ENCODE data around the gene PWWP2B.
A peak's percentile ranks its signal among the peaks of the same experiment; 100 is the strongest.

The PWWP2B gene

GRCh38 chr10:132449051-132449810, 52.2 kb downstream of the PWWP2B start:
- peak; percentile 74; the same call in 1 of the 2 replicates for TF ChIP-seq ZBTB7A (IDR thresholded peaks at IDR 0.05; ENCODE audit: low read depth)
- TF ChIP-seq MAX (IDR thresholded peaks at IDR 0.05), result no peak
- TF ChIP-seq REST (IDR thresholded peaks at IDR 0.05; ENCODE audit: low read depth), result no peak

- TF ChIP-seq TAF1 (IDR thresholded peaks at IDR 0.05; ENCODE audit: low read depth) (no peak), EGR1 (IDR thresholded peaks at IDR 0.05) (no peak), FOXM1 (IDR thresholded peaks at IDR 0.05; ENCODE audit: borderline replicate concordance, low read depth) (no peak), TEAD4 (IDR thresholded peaks at IDR 0.05) (no peak), ZBTB7A (IDR thresholded peaks at IDR 0.05; ENCODE audit: low read depth) (0 out of 2 replicates have a peak, but pooled peaks have one; percentile 29)
Measured at GRCh38 chr10:132449811-132450181, 52.8 kb downstream of the PWWP2B start.

- TF ChIP-seq TAF1 (IDR thresholded peaks at IDR 0.05; ENCODE audit: low read depth) (no peak), USF1 (IDR thresholded peaks at IDR 0.05) (no peak), CEBPB (IDR thresholded peaks at IDR 0.05) (no peak), EGR1 (IDR thresholded peaks at IDR 0.05) (no peak), ZBTB7A (IDR thresholded peaks at IDR 0.05; ENCODE audit: low read depth) (no peak), YY1 (IDR thresholded peaks at IDR 0.05; ENCODE audit: low read depth) (no peak), TCF12 (IDR thresholded peaks at IDR 0.05; ENCODE audit: low read depth) (no peak), FOXM1 (IDR thresholded peaks at IDR 0.05; ENCODE audit: borderline replicate concordance, low read depth) (no peak), REST (IDR thresholded peaks at IDR 0.05; ENCODE audit: low read depth) (no peak), MAX (IDR thresholded peaks at IDR 0.05) (no peak)
Measured at GRCh38 chr10:132450466-132450824, 53.4 kb downstream of the PWWP2B start.

- TF ChIP-seq EP300 (IDR thresholded peaks at IDR 0.05; ENCODE audit: borderline replicate concordance) (no peak), NFIC (IDR thresholded peaks at IDR 0.05) (no peak), ZBTB7A (IDR thresholded peaks at IDR 0.05; ENCODE audit: low read depth) (peak; percentile 62), MAX (IDR thresholded peaks at IDR 0.05) (no peak)
Measured at GRCh38 chr10:132450825-132451505, 54.0 kb downstream of the PWWP2B start.

- TF ChIP-seq ZBTB7A (IDR thresholded peaks at IDR 0.05; ENCODE audit: low read depth) (no peak), TAF1 (IDR thresholded peaks at IDR 0.05; ENCODE audit: low read depth) (no peak), TCF12 (IDR thresholded peaks at IDR 0.05; ENCODE audit: low read depth) (no peak), EGR1 (IDR thresholded peaks at IDR 0.05) (no peak), REST (IDR thresholded peaks at IDR 0.05; ENCODE audit: low read depth) (no peak), RAD21 (IDR thresholded peaks at IDR 0.05; ENCODE audit: low read depth) (no peak), NFIC (IDR thresholded peaks at IDR 0.05) (no peak), YY1 (IDR thresholded peaks at IDR 0.05; ENCODE audit: low read depth) (no peak)
Measured at GRCh38 chr10:132451506-132452215, 54.7 kb downstream of the PWWP2B start.

Data from Ishikawa (cell line).